Prostate gland (tissue), 2 donors: ENCODE measurements around the gene DUOX1. TPM values are rescaled to one million over a fixed set of nuclear protein-coding genes. Genes with fewer than 3 reads are reported as not detected.

Source experiments
- DNase-seq: peaks from one replicate; pipeline ENCODE4 v3.0.0-alpha.2; 2019; ENCODE audit warnings: low spot score
- H3K27ac ChIP-seq, 2 donors: fragments of 200-600 bp; sonication (generic); 2 replicates each; pipeline ENCODE4 v1.5.1; 2017 to 2019
- H3K27me3 ChIP-seq: fragments of 200-600 bp; sonication (generic); replicated peaks from 2 replicates; pipeline ENCODE4 v1.5.1; 2019; ENCODE audit not compliant: insufficient read depth
- H3K36me3 ChIP-seq, 2 donors: fragments of 200-600 bp; sonication (generic); 1 replicate in 1 of 2; 2 replicates in 1 of 2; pipeline versions ENCODE4 v1.5.1 to v1.8.1; 2017 to 2019
- H3K4me1 ChIP-seq: fragments of 200-600 bp; sonication (generic); replicated peaks from 2 replicates; pipeline ENCODE4 v1.5.1; 2019
- H3K4me3 ChIP-seq, 2 donors: fragments of 200-600 bp; sonication (generic); 2 replicates each; pipeline ENCODE4 v1.5.1; 2017 to 2019
- H3K9me3 ChIP-seq: fragments of 200-600 bp; sonication (generic); 2 replicates; pipeline ENCODE4 v1.5.1; 2017
- CTCF ChIP-seq, 4 experiments: fragments of 200-600 bp in 2 of 4; fragments of 450-650 bp in 2 of 4; sonication (generic) in 2 of 4; IDR thresholded peaks; 1 replicate in 3 of 4; 2 replicates in 1 of 4; pipeline ENCODE4 v1.5.1; 2016 to 2019; ENCODE audit warnings: antibody characterized with exemption in 4 of 4, mild to moderate bottlenecking in 2 of 4, moderate library complexity in 2 of 4
- POLR2A ChIP-seq: fragments of 450-650 bp; IDR thresholded peaks from one replicate; pipeline ENCODE4 v1.6.1; 2016; ENCODE audit warnings: antibody characterized with exemption, mild to moderate bottlenecking
- POLR2AphosphoS5 ChIP-seq: sonication (generic); formaldehyde crosslinking; IDR thresholded peaks from one replicate; pipeline ENCODE4 v1.6.1; 2017; ENCODE audit warnings: antibody characterized with exemption
- whole genome bisulfite sequencing: methylation state at CpG from one replicate; pipeline ENCODE4 v1.1.5; 2018; 5-methylcytosine and 5-hydroxymethylcytosine counted together
- intact Hi-C: fragments of 100-400 bp; cut with DNase I; formaldehyde crosslinking; loops from one replicate; pipeline ENCODE4 v1.14.2; 2022
- total RNA-seq, 2 donors: library from RNA; depleted of rRNA; stranded (reverse); fragments of >200 nt; gene quantifications; one replicate each; pipeline ENCODE4 v1.1.0, GENCODE V29; 2016

The DUOX1 gene
- total RNA-seq, 2 donors from 2014 or later: 18.4 to 32.1 TPM

GRCh38 chr15:45120081-45120972, 9.5 kb upstream of the DUOX1 start:
- Histone ChIP-seq H3K36me3 (no peaks in the 10 kb centered on the region), H3K4me3 (no peak overlapping the region), H3K4me1 (no peaks in the 10 kb centered on the region), H3K27ac (no peak overlapping the region), H3K27me3 (peaks cover 8% of the 10 kb centered on the region), H3K9me3 (no peaks in the 10 kb centered on the region)
- intact Hi-C loops: no loop called here
- WGBS: 94% methylated on average over 10 of the region's 10 CpGs
- DNase-seq: no peak
- no peak for TF ChIP-seq POLR2A
- TF ChIP-seq CTCF (IDR thresholded peaks at IDR 0.05): no peak

DNA sequence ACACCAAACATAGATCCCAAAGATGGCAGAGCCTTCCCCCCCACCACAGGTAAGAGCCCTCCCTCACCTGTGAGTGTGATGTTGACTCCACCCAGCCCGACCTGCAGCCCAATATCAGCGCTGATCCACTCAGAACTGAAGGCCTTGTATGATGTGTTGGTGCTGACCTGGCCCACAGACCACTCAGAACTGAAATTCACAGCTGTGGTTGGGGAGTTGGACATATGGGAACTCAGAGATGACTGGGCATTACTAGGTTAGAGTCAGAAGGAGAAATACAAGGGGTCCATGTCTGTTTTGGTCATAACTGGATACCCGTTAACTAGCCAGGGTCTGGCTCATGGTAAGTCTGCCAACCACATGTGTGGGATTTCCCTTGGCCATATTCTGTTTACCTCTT, 8.8 kb upstream of the DUOX1 start:
- Histone ChIP-seq H3K36me3 (no peaks in the 10 kb centered on the region), H3K4me1 (no peaks in the 10 kb centered on the region), H3K4me3 (no peak overlapping the region), H3K27ac (no peak overlapping the region), H3K27me3 (peaks cover 6% of the 10 kb centered on the region), H3K9me3 (no peaks in the 10 kb centered on the region)
- intact Hi-C loops: no loop called here
- DNase-seq: no peak
- 100% methylated on average over 3 of the region's 3 CpGs for WGBS
- TF ChIP-seq CTCF (IDR thresholded peaks at IDR 0.05) (no peak), POLR2AphosphoS5 (no peak), POLR2A (no peak)

GRCh38 chr15:45121706-45122417, 7.9 kb upstream of the DUOX1 start:
- no peaks in the 10 kb centered on the region for H3K4me1 ChIP-seq
- no peak for DNase-seq
- H3K27ac ChIP-seq: no peak overlapping the region
- TF ChIP-seq CTCF (IDR thresholded peaks at IDR 0.05) (no peak), POLR2AphosphoS5 (no peak), POLR2A (no peak)
- intact Hi-C loops: no loop called here
- H3K27me3 ChIP-seq: no peaks in the 10 kb centered on the region
- no peaks in the 10 kb centered on the region for H3K36me3 ChIP-seq
- no peaks in the 10 kb centered on the region for H3K9me3 ChIP-seq
- 65% methylated on average over 9 of the region's 9 CpGs for WGBS
- H3K4me3 ChIP-seq: no peak overlapping the region

DNA sequence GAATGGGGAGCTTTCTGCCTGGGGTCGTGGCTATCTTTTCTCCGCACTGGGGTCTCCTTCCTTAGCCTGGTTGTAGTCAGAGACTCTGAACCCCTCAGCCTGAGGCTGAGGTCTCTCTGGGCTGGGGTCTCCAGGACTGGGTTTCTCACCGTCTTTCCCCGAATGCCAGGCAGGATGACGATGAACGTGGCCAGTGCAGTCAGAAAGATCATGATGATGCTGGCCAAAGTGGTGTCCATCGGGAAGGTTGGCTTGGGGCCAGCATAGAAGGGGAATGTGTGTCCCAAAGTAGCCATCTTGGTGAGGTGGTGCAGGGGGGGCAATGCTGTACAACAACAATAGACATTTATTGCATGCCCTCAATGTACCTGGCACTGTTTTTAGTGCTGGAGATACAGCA, 7.1 kb upstream of the DUOX1 start:
- H3K4me1 ChIP-seq: no peaks in the 10 kb centered on the region
- intact Hi-C loops: no loop called here
- H3K27me3 ChIP-seq: no peaks in the 10 kb centered on the region
- H3K36me3 ChIP-seq: no peaks in the 10 kb centered on the region
- TF ChIP-seq POLR2A (no peak), POLR2AphosphoS5 (no peak), CTCF (IDR thresholded peaks at IDR 0.05) (no peak)
- no peak for DNase-seq
- H3K4me3 ChIP-seq: no peak overlapping the region
- WGBS: 87% methylated on average over 7 of the region's 7 CpGs
- H3K9me3 ChIP-seq: no peaks in the 10 kb centered on the region
- H3K27ac ChIP-seq: no peak overlapping the region
